Osteocyte (in vitro differentiated cells): ENCODE data around the gene BEST1. TPM values are rescaled to one million over a fixed set of nuclear protein-coding genes. Genes with fewer than 3 reads are reported as not detected.

ENCODE experiments used
- DNase-seq: peaks from one replicate; pipeline ENCODE4 v3.0.0; 2021; ENCODE audit warnings: mixed read lengths; ENCODE audit not compliant: unreplicated experiment; ENCODE audit errors: extremely low spot score
- H3K27ac Mint-ChIP-seq: one replicate; pipeline ENCODE4 v1.8.0; 2021; ENCODE audit warnings: mild to moderate bottlenecking, mixed read lengths; ENCODE audit not compliant: unreplicated experiment
- H3K27me3 Mint-ChIP-seq: one replicate; pipeline ENCODE4 v1.8.0; 2021; ENCODE audit warnings: mixed read lengths; ENCODE audit not compliant: unreplicated experiment
- H3K36me3 Mint-ChIP-seq: one replicate; pipeline ENCODE4 v1.8.0; 2021; ENCODE audit warnings: mixed read lengths; ENCODE audit not compliant: unreplicated experiment
- H3K4me1 Mint-ChIP-seq: one replicate; pipeline ENCODE4 v1.8.0; 2021; ENCODE audit warnings: mixed read lengths; ENCODE audit not compliant: unreplicated experiment
- H3K4me3 Mint-ChIP-seq: one replicate; pipeline ENCODE4 v1.8.0; 2021; ENCODE audit warnings: mild to moderate bottlenecking, moderate library complexity, mixed read lengths; ENCODE audit not compliant: unreplicated experiment
- H3K9me3 Mint-ChIP-seq: one replicate; pipeline ENCODE4 v1.8.0; 2021; ENCODE audit warnings: mixed read lengths; ENCODE audit not compliant: unreplicated experiment
- total RNA-seq: library from RNA; stranded (reverse); gene quantifications from 2 replicates; pipeline ENCODE4 v1.2.1, GENCODE V29; 2021
- TF ChIP-seq, protein P1 (sequence below): fragments of 200-600 bp; sonication (generic); IDR thresholded peaks from 2 replicates; pipeline ENCODE4 v1.5.0; 2021; ENCODE audit warnings: antibody characterized with exemption, mild to moderate bottlenecking, moderate library complexity

BEST1 gene
- total RNA-seq, 1 donor from 2014 or later, result 0.81 TPM

- Mint-ChIP-seq H3K36me3 (peaks cover 35% of the 10 kb centered on the region), H3K4me3 (no peak overlapping the region), H3K4me1 (peaks cover 2% of the 10 kb centered on the region), H3K9me3 (no peaks in the 10 kb centered on the region), H3K27me3 (no peaks in the 10 kb centered on the region), H3K27ac (no peak overlapping the region)
- TF ChIP-seq, protein P1, sequence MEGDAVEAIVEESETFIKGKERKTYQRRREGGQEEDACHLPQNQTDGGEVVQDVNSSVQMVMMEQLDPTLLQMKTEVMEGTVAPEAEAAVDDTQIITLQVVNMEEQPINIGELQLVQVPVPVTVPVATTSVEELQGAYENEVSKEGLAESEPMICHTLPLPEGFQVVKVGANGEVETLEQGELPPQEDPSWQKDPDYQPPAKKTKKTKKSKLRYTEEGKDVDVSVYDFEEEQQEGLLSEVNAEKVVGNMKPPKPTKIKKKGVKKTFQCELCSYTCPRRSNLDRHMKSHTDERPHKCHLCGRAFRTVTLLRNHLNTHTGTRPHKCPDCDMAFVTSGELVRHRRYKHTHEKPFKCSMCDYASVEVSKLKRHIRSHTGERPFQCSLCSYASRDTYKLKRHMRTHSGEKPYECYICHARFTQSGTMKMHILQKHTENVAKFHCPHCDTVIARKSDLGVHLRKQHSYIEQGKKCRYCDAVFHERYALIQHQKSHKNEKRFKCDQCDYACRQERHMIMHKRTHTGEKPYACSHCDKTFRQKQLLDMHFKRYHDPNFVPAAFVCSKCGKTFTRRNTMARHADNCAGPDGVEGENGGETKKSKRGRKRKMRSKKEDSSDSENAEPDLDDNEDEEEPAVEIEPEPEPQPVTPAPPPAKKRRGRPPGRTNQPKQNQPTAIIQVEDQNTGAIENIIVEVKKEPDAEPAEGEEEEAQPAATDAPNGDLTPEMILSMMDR, result no peak
- DNase-seq, result no peak
Observed at GRCh38 chr11:61905067-61905696, 45.0 kb upstream of the BEST1 start.

- Mint-ChIP-seq H3K27me3 (no peaks in the 10 kb centered on the region), H3K9me3 (no peaks in the 10 kb centered on the region), H3K36me3 (peaks cover 34% of the 10 kb centered on the region), H3K4me3 (no peak overlapping the region), H3K27ac (no peak overlapping the region), H3K4me1 (peaks cover 2% of the 10 kb centered on the region)
- no peak for DNase-seq
- TF ChIP-seq, protein P1, result no peak
Observed at GRCh38 chr11:61905801-61906521, 44.2 kb upstream of the BEST1 start.

DNA sequence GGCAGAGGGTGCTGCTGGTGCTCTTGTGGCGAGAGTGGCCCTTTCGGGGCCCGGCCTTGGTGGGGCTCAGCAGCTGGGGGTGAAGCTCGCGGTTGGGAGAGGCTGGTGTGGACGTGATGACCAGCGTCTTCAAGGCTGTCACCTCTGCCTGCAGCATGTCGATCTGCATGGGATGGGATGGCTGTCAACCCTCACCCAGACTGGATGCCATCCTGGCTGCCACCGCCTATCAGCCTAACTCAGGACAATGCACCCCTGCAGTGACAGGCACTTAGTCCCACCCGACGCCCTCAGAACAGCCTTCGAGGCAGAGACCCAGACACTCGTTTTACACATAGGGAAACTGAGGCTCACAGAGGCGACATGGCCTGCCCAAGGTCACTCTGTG is 43.6 kb upstream of the BEST1 start:
- H3K27me3 Mint-ChIP-seq, result no peaks in the 10 kb centered on the region
- no peak overlapping the region for H3K27ac Mint-ChIP-seq
- TF ChIP-seq, protein P1, result no peak
- no peak overlapping the region for H3K4me3 Mint-ChIP-seq
- peaks cover 33% of the 10 kb centered on the region for H3K36me3 Mint-ChIP-seq
- DNase-seq, result no peak
- peaks cover 2% of the 10 kb centered on the region for H3K4me1 Mint-ChIP-seq
- no peaks in the 10 kb centered on the region for H3K9me3 Mint-ChIP-seq

DNA sequence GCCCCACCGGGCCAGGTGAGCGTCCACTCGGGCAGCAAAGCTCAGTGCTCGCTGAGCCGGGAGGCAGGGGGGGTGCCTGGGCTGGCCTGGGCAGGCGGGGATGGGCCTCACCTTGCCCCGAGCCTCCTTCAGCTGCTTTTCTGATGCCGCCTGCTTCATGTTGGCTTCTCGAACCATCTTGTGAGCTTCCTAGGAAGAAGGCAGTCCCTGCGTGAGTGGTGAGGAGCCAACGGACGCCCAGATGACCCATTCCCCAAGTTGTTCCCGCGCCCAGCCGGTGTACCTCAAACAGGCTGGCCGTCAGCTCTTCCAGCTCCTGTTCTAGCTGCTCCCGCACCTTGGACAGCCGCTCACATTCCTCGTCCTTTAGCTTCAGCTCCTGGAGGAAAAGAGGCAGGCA is 42.9 kb upstream of the BEST1 start:
- Mint-ChIP-seq H3K4me1 (peaks cover 6% of the 10 kb centered on the region), H3K4me3 (no peak overlapping the region), H3K27me3 (no peaks in the 10 kb centered on the region), H3K9me3 (no peaks in the 10 kb centered on the region), H3K27ac (no peak overlapping the region), H3K36me3 (peaks cover 31% of the 10 kb centered on the region)
- TF ChIP-seq, protein P1, result no peak
- no peak for DNase-seq

DNA sequence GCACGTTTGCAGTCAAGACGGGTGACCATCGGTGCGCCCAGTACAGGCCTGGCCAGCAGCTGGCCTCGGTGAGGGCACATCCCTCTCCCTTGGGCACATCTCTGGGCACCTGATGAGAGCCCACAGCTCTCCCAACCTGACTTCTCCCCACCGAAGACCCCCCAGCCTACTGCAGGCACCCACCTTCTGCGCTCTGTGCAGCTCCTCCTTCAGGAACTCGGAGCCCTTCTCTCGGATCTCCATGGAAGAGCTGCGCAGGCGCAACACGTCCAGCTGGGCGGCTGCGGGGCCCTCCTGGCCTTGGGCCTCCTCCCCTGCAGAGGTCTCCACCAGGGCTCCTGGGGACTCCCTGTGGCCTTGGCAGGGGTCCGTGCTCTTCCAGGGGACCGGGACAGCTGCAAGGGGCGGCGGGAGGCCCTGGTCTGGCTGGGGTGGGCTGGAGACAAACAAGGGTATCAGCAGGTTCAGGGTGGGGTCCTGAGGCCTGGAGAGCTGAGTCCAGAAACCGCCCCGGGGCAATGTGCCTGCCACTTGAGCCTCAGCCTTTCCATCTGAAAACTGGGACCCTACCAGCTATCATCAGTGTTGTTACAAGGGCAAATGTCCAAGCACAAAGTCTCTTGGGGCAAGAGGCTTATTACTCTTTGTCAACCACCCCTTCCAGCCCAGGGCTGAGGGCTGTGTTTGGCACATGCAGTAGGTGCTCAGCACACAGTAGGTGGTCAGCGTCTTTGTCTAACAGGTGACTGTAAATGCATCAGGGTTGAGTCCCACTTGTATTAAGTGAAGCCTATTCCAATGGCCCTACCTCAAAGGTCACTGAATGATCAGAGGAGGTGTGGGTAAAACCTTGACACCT is 42.1 kb upstream of the BEST1 start:
- H3K9me3 Mint-ChIP-seq, result no peaks in the 10 kb centered on the region
- H3K4me1 Mint-ChIP-seq, result peaks cover 7% of the 10 kb centered on the region
- no peak overlapping the region for H3K4me3 Mint-ChIP-seq
- no peak for DNase-seq
- H3K27me3 Mint-ChIP-seq, result no peaks in the 10 kb centered on the region
- TF ChIP-seq, protein P1, result no peak
- H3K27ac Mint-ChIP-seq, result no peak overlapping the region
- H3K36me3 Mint-ChIP-seq, result peaks cover 27% of the 10 kb centered on the region
